Epithelial cell of prostate (primary cell): ENCODE results near the gene CNTN5.
"Not testable (repeated sequence)": the region's sequence is repeated elsewhere in the genome, so short reads cannot be mapped to it uniquely, and the experiment has no call there.

ENCODE experiments used
- DNase-seq: peaks from one replicate; pipeline ENCODE4 v3.0.0-alpha.2; 2011; ENCODE audit warnings: low read depth, low spot score
- H3K27ac ChIP-seq: fragments of 450-650 bp; 2 replicates; pipeline ENCODE4 v1.5.1; 2017; ENCODE audit warnings: mild to moderate bottlenecking

CNTN5 gene

DNA sequence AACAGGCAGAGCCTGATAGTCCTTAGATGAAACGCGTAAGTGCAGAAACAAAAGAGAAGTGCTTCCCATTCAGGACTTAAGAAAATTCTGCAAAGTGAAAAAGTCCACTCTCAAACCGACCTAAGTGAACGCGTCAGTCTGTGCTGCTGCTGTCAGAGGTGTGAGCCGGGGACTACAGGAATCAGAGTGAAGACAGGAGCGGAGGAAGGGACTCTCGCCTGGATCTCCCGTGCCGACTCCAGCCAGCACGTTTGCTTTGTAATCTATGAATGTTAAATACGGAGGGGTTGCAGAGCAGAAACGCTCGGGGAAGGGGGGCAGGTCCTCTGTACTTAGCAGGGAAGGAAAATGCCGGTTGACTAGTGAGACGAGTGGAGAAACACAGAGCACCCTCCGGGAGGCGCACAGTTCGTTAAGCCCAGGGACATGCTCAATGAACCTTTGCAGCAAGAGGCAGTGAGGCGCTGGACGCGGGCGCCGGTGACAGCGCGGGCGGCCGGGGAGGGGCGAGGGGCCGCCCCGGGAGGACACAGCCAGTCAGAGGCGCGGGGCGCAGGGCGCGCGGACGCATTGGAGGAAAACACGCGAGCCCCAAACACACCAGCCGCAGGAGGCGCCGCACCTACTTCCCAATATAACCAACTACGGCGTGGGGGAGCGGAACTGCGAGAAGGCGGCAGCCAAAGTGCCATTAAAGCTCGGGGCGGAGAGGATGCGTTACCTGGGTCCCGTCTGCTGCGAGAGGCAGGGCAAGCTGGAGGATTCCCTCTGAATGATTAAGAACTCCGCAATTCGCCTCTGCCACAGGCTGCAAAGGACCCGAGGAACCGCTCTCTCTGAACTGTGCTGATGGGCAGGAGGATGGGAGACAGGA lies at the start of gene CNTN5:
Gene CNTN5 (plus strand): TSS at position 598 of the 874 bp plus-strand sequence.
- no peak for DNase-seq
- no peak within 1 kb of the TSS for H3K27ac ChIP-seq

DNA sequence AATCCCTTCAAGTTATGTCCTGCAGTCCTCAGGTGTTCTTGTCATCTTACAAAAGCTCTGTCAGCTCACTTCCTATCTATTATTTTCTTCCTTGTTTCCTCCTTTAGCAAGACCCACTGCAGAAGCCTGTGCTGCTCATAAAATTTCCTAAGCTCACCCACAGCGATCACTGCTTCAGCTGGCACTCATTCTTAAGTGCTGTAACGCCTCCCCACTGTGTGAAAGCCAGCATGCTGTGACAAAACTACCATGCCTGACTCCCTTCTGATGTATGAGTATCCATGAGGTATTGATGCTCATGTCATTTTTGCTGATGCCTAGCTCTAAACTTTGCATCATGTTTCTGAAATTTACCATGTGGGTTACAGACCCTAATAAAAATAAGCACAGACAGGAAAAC lies 41.5 kb upstream of the CNTN5 start:
- DNase-seq: no peak

DNA sequence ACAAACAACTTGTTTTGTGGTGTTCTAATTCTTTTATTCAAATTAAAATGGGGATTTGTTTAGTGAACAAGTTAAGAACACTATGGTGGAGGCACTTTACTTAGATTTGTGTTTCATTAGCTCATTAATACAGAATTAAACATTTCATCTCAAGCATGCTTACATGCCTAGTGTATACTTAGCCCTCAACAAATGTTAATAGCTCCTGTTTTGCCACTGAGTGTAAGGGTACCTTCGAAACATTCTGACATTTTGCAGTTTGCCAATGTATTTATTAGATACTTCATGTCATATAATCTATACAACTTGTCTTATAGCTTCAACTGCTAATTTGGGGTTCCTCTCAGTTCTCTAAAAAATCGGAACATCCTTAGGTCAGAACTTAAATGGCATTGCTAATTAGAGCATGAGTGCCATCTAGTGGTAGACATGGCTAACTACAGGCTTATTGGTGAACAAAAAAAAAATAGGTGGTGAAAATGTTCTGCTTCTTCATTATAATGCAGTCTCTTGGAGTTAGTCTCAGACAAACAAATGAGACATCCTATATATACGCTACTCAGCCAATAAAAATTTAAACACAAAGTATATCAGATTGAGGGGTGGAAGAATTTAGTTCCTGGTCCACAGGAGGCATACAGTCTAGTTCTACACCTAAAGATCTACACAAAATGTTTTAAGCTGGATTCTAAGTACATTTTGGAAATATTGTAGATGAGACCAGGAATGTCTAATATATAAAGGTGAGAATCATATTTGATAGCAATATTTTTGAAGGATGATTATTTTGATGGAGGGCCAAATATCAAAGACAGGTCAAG lies 4.9 kb upstream of the CNTN5 start:
- DNase-seq: no peak
- H3K27ac ChIP-seq: no peak overlapping the region

More for the DNA sequence above, 41.5 kb upstream of the CNTN5 start:
- no peak overlapping the region for H3K27ac ChIP-seq

DNA sequence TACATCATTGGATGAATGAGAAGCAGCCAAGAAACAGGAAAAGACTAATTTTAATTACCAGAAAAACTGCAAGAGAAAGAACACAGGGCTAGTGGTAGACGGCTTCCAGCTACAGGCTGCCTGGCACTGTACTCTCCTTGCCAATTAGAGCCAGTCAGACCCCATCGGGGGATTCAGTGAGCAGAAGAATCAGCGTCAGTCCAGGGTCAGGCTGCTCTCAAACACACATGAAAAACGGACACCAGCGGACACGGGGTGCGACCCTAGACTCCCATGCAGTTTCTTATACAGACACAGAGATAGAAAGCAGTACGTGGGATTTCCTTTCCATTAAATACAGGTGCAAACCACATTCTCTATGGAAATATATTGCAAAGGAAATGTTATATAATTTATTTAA lies 1.1 kb upstream of the CNTN5 start:
- DNase-seq: no peak
- no peak overlapping the region for H3K27ac ChIP-seq

DNA sequence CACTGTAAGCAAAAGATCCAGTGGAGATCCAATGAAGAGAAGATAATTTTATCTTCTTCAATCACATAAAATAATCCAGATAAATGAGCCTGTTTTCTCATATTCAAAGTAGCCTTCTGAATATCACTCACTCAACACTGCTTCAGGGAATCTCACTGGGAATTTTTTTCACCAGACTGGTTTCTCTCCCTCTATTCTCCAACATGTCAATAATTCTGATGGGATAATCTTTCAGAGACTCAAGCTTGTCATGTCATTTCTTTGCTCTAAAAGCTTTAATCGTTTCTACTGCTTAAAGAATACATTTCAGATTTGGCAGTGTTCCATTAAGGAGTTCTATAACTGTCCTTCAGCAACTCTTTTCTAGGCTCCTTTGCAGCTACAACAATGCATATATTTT lies 16.3 kb downstream of the CNTN5 start:
- DNase-seq: no peak
- H3K27ac ChIP-seq: no peak overlapping the region

- no peak overlapping the region for H3K27ac ChIP-seq
- DNase-seq: no peak
Measured at GRCh38 chr11:99063331-99063730, 42.6 kb downstream of the CNTN5 start.

GRCh38 chr11:99065121-99065520 lies 44.4 kb downstream of the CNTN5 start:
- no peak overlapping the region for H3K27ac ChIP-seq
- DNase-seq: no peak

GRCh38 chr11:99066618-99067317 lies 46.0 kb downstream of the CNTN5 start:
- DNase-seq: no peak
- no peak overlapping the region for H3K27ac ChIP-seq

GRCh38 chr11:99068832-99069231 lies 48.1 kb downstream of the CNTN5 start:
- H3K27ac ChIP-seq: no peak overlapping the region
- no peak for DNase-seq

- no peak for DNase-seq
- H3K27ac ChIP-seq: no peak overlapping the region
Measured at GRCh38 chr11:99069856-99070444, 49.2 kb downstream of the CNTN5 start.

- no peak overlapping the region for H3K27ac ChIP-seq
- no peak for DNase-seq
Measured at GRCh38 chr11:99079576-99079975, 58.8 kb downstream of the CNTN5 start.

DNA sequence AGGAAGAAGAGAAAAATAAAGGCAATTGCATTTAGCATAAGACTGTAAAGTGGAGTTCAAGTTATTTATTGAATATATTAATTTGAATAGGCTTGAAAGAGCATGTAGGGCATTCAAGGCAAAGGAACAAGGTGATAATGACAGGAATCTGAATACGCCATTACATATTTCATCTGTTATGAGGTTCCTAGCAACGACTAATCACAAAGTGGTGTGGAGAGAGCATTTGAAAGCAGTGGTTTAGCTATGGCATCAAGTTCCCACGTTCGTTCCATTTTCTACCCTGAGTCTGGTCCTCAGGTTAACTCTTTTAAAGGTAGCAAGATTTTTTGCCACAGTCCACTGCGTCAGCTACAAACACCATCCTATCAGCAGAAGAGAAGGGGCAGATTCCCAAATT lies 59.4 kb downstream of the CNTN5 start:
- H3K27ac ChIP-seq: no peak overlapping the region

DNA sequence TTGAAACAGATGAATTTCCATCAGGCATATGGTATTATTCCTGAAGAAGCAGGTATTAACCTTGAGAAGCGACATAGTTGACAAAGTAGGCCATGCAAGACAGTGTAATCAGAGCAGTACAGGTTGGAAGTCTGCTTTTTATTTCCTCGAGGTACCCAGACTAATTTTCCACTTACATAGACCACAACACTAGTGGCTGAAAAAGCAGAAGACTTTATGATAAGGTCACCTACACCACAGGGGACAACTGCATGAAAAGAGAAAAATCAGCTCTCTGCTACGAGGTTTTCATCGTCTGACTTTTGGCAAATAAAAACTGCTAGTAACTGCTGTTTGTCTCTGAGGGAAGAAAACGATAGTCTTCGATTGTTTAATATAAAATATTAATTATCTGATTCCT lies 77.5 kb downstream of the CNTN5 start:
- H3K27ac ChIP-seq: no peak overlapping the region
- DNase-seq: no peak

More for the DNA sequence above, 59.4 kb downstream of the CNTN5 start:
- DNase-seq: no peak

- DNase-seq: no peak
- H3K27ac ChIP-seq: no peak overlapping the region
Measured at GRCh38 chr11:99098751-99099150, 78.0 kb downstream of the CNTN5 start.

- no peak for DNase-seq
- no peak overlapping the region for H3K27ac ChIP-seq
Measured at GRCh38 chr11:99117603-99118002, 96.9 kb downstream of the CNTN5 start.

DNA sequence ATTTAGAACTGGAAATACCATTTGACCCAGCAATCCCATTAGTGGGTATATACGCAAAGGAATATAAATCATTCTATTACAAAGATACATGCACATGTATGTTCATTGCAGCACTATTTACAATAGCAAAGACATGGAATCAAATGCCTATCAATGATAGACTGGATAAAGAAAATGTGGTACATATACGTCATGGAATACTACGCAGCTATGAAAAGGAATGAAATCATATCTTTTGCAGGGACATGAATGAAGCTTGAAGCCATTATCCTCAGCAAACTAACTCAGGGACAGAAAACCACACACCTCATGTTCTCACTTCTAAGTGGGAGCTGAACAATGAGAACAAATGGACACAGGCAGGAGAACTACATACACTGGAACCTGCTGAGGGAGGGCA lies 113.1 kb downstream of the CNTN5 start:
- not testable (repeated sequence) for DNase-seq, H3K27ac ChIP-seq

- H3K27ac ChIP-seq: no peak overlapping the region
- no peak for DNase-seq
Measured at GRCh38 chr11:99135508-99135907, 114.8 kb downstream of the CNTN5 start.

DNA sequence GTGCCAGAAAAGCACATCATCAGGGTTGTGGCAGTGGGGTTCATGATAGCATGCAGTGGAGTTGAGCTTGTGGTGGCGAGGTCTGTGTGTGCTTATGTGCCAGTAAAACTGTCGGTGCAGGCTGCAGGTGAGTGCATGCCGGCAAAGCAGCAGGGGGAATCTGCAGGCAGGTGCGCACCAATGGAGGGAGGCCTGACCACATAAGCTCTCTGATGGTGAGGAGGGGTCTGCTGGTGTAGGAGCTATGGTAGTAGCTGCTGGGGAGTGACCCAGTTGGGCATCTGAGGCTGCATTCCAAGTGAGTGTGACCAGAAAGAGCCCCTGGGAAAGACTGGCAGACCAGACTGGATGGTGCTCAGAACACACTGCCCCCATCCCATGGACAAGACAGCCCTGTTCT lies 121.5 kb downstream of the CNTN5 start:
- no peak for DNase-seq
- no peak overlapping the region for H3K27ac ChIP-seq

DNA sequence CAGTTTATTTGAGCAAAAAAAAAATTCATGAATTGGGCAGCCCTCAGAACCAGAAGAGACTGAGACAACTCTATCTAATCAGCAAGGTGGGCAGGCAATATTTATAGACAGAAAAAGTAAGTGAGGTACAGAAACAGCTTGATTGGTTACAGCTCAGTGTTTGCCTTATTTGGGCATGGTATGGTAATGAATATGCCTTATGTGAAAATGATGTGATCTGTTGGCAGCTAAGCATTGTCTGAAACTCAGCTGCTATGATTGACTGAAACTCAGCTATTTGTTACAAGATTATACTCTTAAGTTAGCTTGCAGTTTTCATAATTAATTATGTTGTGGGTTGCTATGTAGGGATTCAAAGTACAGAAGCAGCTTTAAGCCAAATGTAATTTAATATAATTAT lies 127.6 kb downstream of the CNTN5 start:
- DNase-seq: no peak
- no peak overlapping the region for H3K27ac ChIP-seq

DNA sequence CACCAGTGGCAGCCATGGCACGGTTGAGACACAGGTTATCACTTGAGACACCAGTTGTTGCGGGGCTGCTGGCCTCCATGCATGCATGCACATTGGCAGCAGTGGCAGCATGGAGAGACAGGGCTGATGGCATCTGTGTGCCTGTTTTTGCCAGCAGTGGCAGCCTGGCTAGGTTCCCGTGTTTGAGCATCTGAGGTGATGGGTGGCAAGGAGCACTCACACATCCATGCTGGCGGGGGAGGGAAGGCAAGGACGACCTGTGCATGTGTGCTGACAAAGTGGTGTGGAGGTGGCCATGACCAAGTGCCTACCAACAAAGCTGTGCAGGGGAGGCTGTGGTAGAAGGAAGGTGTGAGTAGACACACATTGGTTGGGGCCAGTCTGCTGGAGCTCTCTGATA lies 133.5 kb downstream of the CNTN5 start:
- no peak for DNase-seq
- H3K27ac ChIP-seq: no peak overlapping the region
